GM13976 (cell line): ENCODE results near the gene EEFSEC.

Experiments
- DNase-seq: peaks from one replicate; pipeline ENCODE4 v3.0.0; 2012; ENCODE audit warnings: low spot score
- in situ Hi-C: fragments of 300-500 bp; cut with MboI; formaldehyde crosslinking; loops from one replicate; pipeline ENCODE4 v1.12.0; 2022; ENCODE audit warnings: low sequenced_read_pairs, mixed read lengths, inconsistent platforms; ENCODE audit not compliant: unreplicated experiment
- TF ChIP-seq, protein P1 (sequence below): IDR thresholded peaks from 2 replicates; pipeline ENCODE4 v1.5.1; 2012; ENCODE audit warnings: borderline replicate concordance, mild to moderate bottlenecking; ENCODE audit not compliant: insufficient read depth; ENCODE audit errors: extremely low read depth, missing control alignments, control extremely low read depth

EEFSEC gene

DNA sequence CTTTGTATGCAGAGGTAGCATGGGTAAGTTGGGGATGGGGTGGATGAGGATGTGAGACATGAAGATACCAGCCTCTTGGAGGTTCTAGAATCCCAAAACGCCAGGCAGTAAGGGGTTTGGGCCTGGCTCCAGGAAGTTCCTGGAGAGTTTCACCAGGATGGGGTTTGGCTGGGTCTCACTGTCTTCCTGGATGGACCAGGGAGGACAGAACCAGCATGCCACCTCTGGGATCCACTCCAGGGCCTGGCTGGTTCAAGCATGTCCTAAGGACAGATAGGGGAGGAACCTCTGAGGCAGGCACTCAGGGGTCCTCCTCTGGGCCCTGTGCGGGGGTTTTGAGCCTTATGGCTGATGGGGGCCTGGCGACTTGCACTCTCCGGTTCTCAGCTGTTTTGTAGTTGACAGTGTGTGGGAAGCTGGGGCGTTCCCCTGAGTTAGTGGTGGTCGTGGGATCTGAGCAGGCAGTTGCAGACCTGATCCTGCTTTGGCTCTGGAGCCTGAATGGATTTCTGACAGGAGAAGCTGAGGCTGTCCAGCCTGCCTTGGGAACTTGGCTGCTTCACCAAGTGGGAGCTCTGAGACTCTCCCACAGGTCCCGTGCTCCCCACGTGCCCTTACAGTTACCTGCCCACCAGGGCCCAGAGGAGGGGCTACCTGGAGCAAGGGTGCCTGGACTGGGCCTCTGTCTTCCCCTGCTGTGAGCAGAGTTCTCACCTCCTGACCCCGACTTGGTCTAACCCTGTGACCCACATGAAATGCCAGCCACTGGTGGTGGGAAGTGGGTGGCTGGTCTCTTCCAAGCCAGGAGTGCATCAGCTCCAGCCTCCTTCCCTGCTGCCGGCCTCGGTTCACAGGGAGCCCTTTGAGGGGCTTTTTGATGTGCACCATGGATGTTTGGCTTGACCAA is 128.4 kb downstream of the EEFSEC start:
- TF ChIP-seq, protein P1, sequence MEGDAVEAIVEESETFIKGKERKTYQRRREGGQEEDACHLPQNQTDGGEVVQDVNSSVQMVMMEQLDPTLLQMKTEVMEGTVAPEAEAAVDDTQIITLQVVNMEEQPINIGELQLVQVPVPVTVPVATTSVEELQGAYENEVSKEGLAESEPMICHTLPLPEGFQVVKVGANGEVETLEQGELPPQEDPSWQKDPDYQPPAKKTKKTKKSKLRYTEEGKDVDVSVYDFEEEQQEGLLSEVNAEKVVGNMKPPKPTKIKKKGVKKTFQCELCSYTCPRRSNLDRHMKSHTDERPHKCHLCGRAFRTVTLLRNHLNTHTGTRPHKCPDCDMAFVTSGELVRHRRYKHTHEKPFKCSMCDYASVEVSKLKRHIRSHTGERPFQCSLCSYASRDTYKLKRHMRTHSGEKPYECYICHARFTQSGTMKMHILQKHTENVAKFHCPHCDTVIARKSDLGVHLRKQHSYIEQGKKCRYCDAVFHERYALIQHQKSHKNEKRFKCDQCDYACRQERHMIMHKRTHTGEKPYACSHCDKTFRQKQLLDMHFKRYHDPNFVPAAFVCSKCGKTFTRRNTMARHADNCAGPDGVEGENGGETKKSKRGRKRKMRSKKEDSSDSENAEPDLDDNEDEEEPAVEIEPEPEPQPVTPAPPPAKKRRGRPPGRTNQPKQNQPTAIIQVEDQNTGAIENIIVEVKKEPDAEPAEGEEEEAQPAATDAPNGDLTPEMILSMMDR, result no peak
- in situ Hi-C loops, result no loop called here
- DNase-seq, result no peak

DNA sequence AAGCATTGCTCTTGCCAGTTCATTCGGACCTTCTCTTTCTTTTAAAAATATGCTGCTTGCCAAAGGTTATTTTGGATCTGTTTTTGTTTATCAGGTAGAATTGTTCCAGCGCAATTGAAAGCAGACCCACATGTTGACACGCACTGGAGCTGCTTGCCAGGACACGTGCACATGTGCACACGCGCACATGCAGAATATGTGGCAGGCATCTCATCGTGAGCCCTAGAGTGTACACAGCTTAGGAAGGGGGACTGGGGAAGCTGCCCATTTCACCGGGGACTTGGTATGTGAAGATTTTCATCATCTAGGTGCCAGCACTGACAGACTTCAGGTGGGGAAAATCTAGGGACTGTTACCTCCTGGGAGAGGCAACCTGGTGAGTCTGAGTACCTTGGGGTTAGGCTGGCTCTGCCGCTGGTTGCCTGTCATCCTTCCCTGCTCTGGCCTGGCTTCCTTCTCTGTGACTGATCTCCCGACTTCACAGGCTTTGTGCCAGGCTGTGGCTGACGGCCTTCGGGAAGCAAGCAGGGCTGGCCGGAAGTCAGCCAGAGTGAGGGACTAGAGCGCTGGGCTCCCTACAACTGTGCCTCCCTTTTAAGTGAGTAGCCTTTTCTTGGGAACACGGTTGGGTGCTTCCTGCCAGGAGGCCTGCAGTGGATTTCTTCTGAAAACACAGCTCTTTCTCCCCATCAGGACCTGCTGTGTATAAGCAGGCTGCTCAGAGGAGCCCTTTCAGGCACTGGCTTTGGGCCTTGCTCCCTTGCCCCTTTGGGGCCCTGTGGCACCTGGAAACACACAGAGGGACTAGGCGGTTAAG is 129.3 kb downstream of the EEFSEC start:
- DNase-seq, result no peak
- TF ChIP-seq, protein P1, result no peak

DNA sequence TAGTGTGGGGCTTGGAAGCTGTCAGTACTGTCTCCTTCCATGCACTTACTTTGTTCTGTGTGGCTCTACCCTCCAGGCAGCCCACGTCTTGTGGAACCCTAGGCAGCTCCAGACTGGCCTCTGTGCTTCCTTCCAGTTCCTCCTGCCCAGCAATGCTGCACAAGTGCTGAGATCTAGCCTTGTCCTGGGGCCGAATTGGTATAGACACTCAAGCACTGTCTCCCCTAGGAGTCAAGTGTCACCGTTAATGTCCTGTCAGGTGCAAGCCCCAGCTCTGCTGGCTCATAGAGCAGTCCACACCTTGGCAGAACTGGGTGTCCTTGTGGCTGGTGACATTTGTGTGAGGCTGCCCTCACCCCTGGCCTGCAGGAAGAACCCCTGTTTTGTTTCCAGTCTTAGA is 130.1 kb downstream of the EEFSEC start:
- in situ Hi-C loops, result no loop called here
- DNase-seq, result no peak
- TF ChIP-seq, protein P1, result no peak

More for the DNA sequence above, 129.3 kb downstream of the EEFSEC start:
- in situ Hi-C loops, result no loop called here

GRCh38 chr3:128285042-128285966 is 132.0 kb downstream of the EEFSEC start:
- DNase-seq, result no peak
- TF ChIP-seq, protein P1, result no peak
- in situ Hi-C loops, result no loop called here

DNA sequence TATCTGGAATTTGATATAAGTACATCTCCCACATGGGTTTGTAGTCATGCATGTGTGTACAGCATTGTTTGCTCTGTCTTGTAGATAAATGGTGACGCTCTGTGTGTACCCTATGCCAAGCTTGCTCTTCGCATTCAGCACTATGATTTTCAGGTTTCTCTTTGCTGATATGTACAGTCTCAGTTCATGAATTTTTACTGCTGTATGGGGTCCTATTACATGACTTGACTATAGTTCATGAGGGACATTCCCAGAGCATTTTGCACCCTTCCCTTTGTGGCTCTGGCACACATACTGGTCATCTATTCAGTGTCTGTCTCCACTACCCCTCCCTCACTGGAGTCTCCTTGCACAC is 132.7 kb downstream of the EEFSEC start:
- in situ Hi-C loops, result no loop called here
- DNase-seq, result no peak
- TF ChIP-seq, protein P1, result no peak

GRCh38 chr3:128286691-128287090 is 133.4 kb downstream of the EEFSEC start:
- TF ChIP-seq, protein P1, result no peak
- no peak for DNase-seq
- in situ Hi-C loops, result no loop called here
